B cell (primary cell): ENCODE results near the gene STPG4. TPM values are rescaled to one million over a fixed set of nuclear protein-coding genes. Genes with fewer than 3 reads are reported as not detected.
A peak's percentile ranks its signal among the peaks of the same experiment; 100 is the strongest.

Experiments used
- ATAC-seq: fragments of 200-7000 bp; cut with Tn5 transposase; one replicate; pipeline ENCODE4 v1.10.0; 2021; ENCODE audit warnings: low read depth, mild to moderate bottlenecking, moderate number of reproducible peaks, moderate library complexity
- CTCF ChIA-PET: fragments of 350-600 bp; sonication (Branson Sonifier 250); formaldehyde crosslinking; loops from one replicate; lab custom pipeline; 2021; ENCODE audit warnings: antibody characterized with exemption, inconsistent platforms; lab: Charles Lee
- POLR2A ChIA-PET: fragments of 350-600 bp; sonication (Branson Sonifier 250); formaldehyde crosslinking; loops from one replicate; lab custom pipeline; 2021; ENCODE audit warnings: antibody characterized with exemption; lab: Charles Lee
- DNase-seq: peaks from one replicate; pipeline ENCODE4 v3.0.0; 2013
- H2AFZ ChIP-seq: 2 replicates; pipeline ENCODE4 v1.6.1; 2012; ENCODE audit warnings: mild to moderate bottlenecking, low read depth, low read length; ENCODE audit not compliant: insufficient read depth, poor library complexity, severe bottlenecking
- H3K27ac ChIP-seq, 2 donors: 1 replicate in 1 of 2; 2 replicates in 1 of 2; pipeline ENCODE4 v1.5.1; 2012 to 2013; ENCODE audit warnings: low read length in 2 of 2, mild to moderate bottlenecking in 2 of 2, moderate library complexity in 1 of 2
- H3K27me3 ChIP-seq, 4 experiments: fragments of 200-600 bp in 1 of 4; sonication (generic) in 1 of 4; replicated peaks in 1 of 4; 1 replicate in 2 of 4; 2 replicates in 2 of 4; pipeline versions ENCODE4 v1.6.1 to v1.7.0; 2013 to 2016; ENCODE audit warnings: low read length in 3 of 4, mild to moderate bottlenecking in 2 of 4, mixed read lengths in 1 of 4, moderate library complexity in 1 of 4; ENCODE audit not compliant: insufficient read depth in 4 of 4, control insufficient read depth in 3 of 4; ENCODE audit errors: control extremely low read depth in 1 of 4
- H3K36me3 ChIP-seq, 2 experiments: replicated peaks in 1 of 2; 1 replicate in 1 of 2; 2 replicates in 1 of 2; pipeline versions ENCODE4 v1.6.1 to v1.7.1; 2013; ENCODE audit warnings: low read length in 1 of 2; ENCODE audit not compliant: insufficient read depth in 2 of 2, control insufficient read depth in 1 of 2; ENCODE audit errors: control extremely low read depth in 1 of 2, extremely low read depth in 1 of 2
- H3K4me1 ChIP-seq, 2 donors: fragments of 200-600 bp in 1 of 2; sonication (generic) in 1 of 2; 1 replicate in 1 of 2; 2 replicates in 1 of 2; pipeline versions ENCODE4 v1.5.1 to v1.6.1; 2013 to 2017; ENCODE audit warnings: low read length in 2 of 2; ENCODE audit not compliant: control insufficient read depth in 2 of 2, insufficient read depth in 2 of 2
- H3K4me2 ChIP-seq: replicated peaks from 2 replicates; pipeline ENCODE3; 2012; ENCODE audit warnings: mild to moderate bottlenecking, low read depth, low read length; ENCODE audit not compliant: poor library complexity, severe bottlenecking
- H3K4me3 ChIP-seq, 5 experiments: fragments of 200-600 bp in 1 of 5; sonication (generic) in 1 of 5; 1 replicate in 3 of 5; 2 replicates in 2 of 5; pipeline versions ENCODE4 v1.5.1 to v1.7.0; 2011 to 2016; ENCODE audit warnings: low read length in 4 of 5, mild to moderate bottlenecking in 4 of 5, low read depth in 2 of 5, control low read depth in 1 of 5, moderate library complexity in 1 of 5; ENCODE audit not compliant: insufficient read depth in 1 of 5; ENCODE audit errors: control extremely low read depth in 1 of 5, extremely low read depth in 1 of 5
- H3K79me2 ChIP-seq: fragments of 200-600 bp; sonication (generic); one replicate; pipeline ENCODE4 v1.6.0; 2016; ENCODE audit warnings: low read length; ENCODE audit not compliant: control insufficient read depth, insufficient read depth
- H3K9ac ChIP-seq: fragments of 200-600 bp; sonication (generic); 2 replicates; pipeline ENCODE4 v1.6.1; 2017; ENCODE audit warnings: mild to moderate bottlenecking, low read length, moderate library complexity
- H3K9me3 ChIP-seq, 3 donors: one replicate each; pipeline versions ENCODE4 v1.6.1 to v1.7.1; 2013; ENCODE audit warnings: low read length in 2 of 3; ENCODE audit not compliant: control insufficient read depth in 2 of 3, insufficient read depth in 1 of 3; ENCODE audit errors: control extremely low read depth in 1 of 3
- H4K20me1 ChIP-seq: 2 replicates; pipeline ENCODE4 v1.6.0; 2012; ENCODE audit warnings: mild to moderate bottlenecking, low read length; ENCODE audit not compliant: insufficient read depth, control insufficient read depth, poor library complexity, severe bottlenecking
- H3K27ac Mint-ChIP-seq: one replicate; pipeline ENCODE4 v1.8.0; 2021; ENCODE audit warnings: mixed read lengths
- H3K27me3 Mint-ChIP-seq: one replicate; pipeline ENCODE4 v1.8.0; 2021; ENCODE audit warnings: mixed read lengths
- H3K4me1 Mint-ChIP-seq: one replicate; pipeline ENCODE4 v1.8.0; 2021; ENCODE audit warnings: mixed read lengths
- H3K4me3 Mint-ChIP-seq: one replicate; pipeline ENCODE4 v1.8.0; 2021; ENCODE audit warnings: mixed read lengths
- H3K9me3 Mint-ChIP-seq: one replicate; pipeline ENCODE4 v1.8.0; 2022; ENCODE audit warnings: mixed read lengths; ENCODE audit not compliant: insufficient read depth
- CTCF ChIP-seq: fragments of 200-600 bp; IDR thresholded peaks from one replicate; pipeline ENCODE4 v1.8.0; 2022; ENCODE audit warnings: antibody characterized with exemption, mild to moderate bottlenecking
- EZH2 ChIP-seq: IDR thresholded peaks from 2 replicates; pipeline ENCODE4 v1.6.1; 2012; ENCODE audit warnings: borderline replicate concordance, low read depth, mild to moderate bottlenecking, moderate library complexity, low read length; ENCODE audit not compliant: insufficient read depth, poor library complexity, severe bottlenecking
- WGBS: methylation state at CpG from one replicate; pipeline ENCODE4 v1.1.5; 2013; ENCODE audit warnings: missing lambda C conversion rate; ENCODE audit not compliant: insufficient coverage; 5-methylcytosine and 5-hydroxymethylcytosine counted together
- intact Hi-C: fragments of 100-400 bp; cut with micrococcal nuclease; formaldehyde crosslinking; loops from one replicate; pipeline ENCODE4 v1.10.0; 2022
- polyA plus RNA-seq: library from polyadenylated mRNA; depleted of rRNA; stranded (reverse); fragments of >200 nt; gene quantifications from 2 replicates; pipeline ENCODE4 v1.2.3, GENCODE V29; 2012
- total RNA-seq, 2 donors: library from RNA; stranded (reverse); fragments of 120-200 nt in 1 of 2; gene quantifications; 1 replicate in 1 of 2; 2 replicates in 1 of 2; pipeline versions ENCODE4 v1.2.3 to v1.2.4, GENCODE V29; 2013 to 2022

The STPG4 gene
- total and polyA plus RNA-seq, 2 donors (not counting 1 experiment from before 2014, with no cell fraction given): 0.31 to 0.79 TPM

- Histone ChIP-seq H4K20me1 (peaks cover 23% of the 10 kb centered on the region), H3K9ac (peak overlapping the region; percentile 99), H3K4me2 (peak overlapping the region; percentile 96), H3K4me1 (peaks cover 39% of the 10 kb centered on the region in 2 donors), H3K27ac (peak overlapping the region; percentile 99 to 100), H3K79me2 (peaks cover 47% of the 10 kb centered on the region), H3K36me3 (peaks cover 0 to 5% of the 10 kb centered on the region in 2 experiments), H3K27me3 (no peaks in the 10 kb centered on the region), H3K4me3 (peak overlapping the region; percentile 54 to 99 (median 99)), H3K9me3 (no peaks in the 10 kb centered on the region), H2AFZ (peak overlapping the region; percentile 79)
- ChIA-PET POLR2A (no interaction called here), CTCF (no interaction called here)
- TF ChIP-seq EZH2 (no peak), CTCF (no peak)
- intact Hi-C loops: no loop called here
- DNase-seq (no peak), ATAC-seq (peak; percentile 3)
- peaks cover 48% of the 10 kb centered on the region for H3K4me1 Mint-ChIP-seq
- H3K4me3 Mint-ChIP-seq: peak overlapping the region; percentile 99
- no peaks in the 10 kb centered on the region for H3K27me3 Mint-ChIP-seq
- H3K9me3 Mint-ChIP-seq: no peaks in the 10 kb centered on the region
- H3K27ac Mint-ChIP-seq: peak overlapping the region; percentile 98
- WGBS: 5% methylated on average over 11 of the region's 16 CpGs
Observed at GRCh38 chr2:47177043-47177565, 22.0 kb upstream of the STPG4 start.

GRCh38 chr2:47174733-47175361, 19.7 kb upstream of the STPG4 start:
- Histone ChIP-seq H3K4me1 (peaks cover 48 to 58% of the 10 kb centered on the region in 2 donors), H3K27me3 (no peaks in the 10 kb centered on the region), H3K36me3 (peaks cover 0 to 21% of the 10 kb centered on the region in 2 experiments), H2AFZ (peak overlapping the region; percentile 16), H3K27ac (peak overlapping the region; percentile 36 to 77), H3K4me2 (peak overlapping the region; percentile 96), H3K4me3 (peak overlapping the region; percentile 61 to 99 (median 95)), H4K20me1 (peaks cover 36% of the 10 kb centered on the region), H3K79me2 (peaks cover 69% of the 10 kb centered on the region), H3K9ac (peak overlapping the region; percentile 99), H3K9me3 (no peaks in the 10 kb centered on the region)
- peaks cover 66% of the 10 kb centered on the region for H3K4me1 Mint-ChIP-seq
- intact Hi-C loops: no loop called here
- no peaks in the 10 kb centered on the region for H3K9me3 Mint-ChIP-seq
- peak overlapping the region; percentile 95 for H3K27ac Mint-ChIP-seq
- peak; percentile 59 for DNase-seq
- no peaks in the 10 kb centered on the region for H3K27me3 Mint-ChIP-seq
- H3K4me3 Mint-ChIP-seq: peak overlapping the region; percentile 93
- ChIA-PET CTCF (interaction anchor here (1.0 to 4.0 kb wide), 2 partner anchors 136 to 191 kb away, joined by 3 to 9 read pairs; no protein-coding TSS in a partner anchor), POLR2A (no interaction called here)
- WGBS: 0% methylated on average over 7 of the region's 15 CpGs
- TF ChIP-seq EZH2 (no peak), CTCF (no peak)
- ATAC-seq: no peak
